Measurements from ENCODE around the gene CENPS.
"Not testable (repeated sequence)": the region's sequence is repeated elsewhere in the genome, so short reads cannot be mapped to it uniquely, and the experiment has no call there.

- not testable (repeated sequence) for TF ChIP-seq EZH2, CTCF, EZH2phosphoT487 (IDR thresholded peaks at IDR 0.05)
Measured at GRCh38 chr1:10418741-10419140, 11.5 kb upstream of the CENPS start.

Data from neural progenitor cell (in vitro differentiated cells).